Nephron progenitor cell (in vitro differentiated cells): ENCODE data around the gene KIAA1217.

Source experiments
- DNase-seq: peaks from one replicate; pipeline ENCODE4 v3.0.0; 2021
- H3K27ac Mint-ChIP-seq: 2 replicates; pipeline ENCODE4 v1.8.0; 2021; ENCODE audit warnings: mild to moderate bottlenecking, moderate library complexity, mixed read lengths
- H3K27me3 Mint-ChIP-seq: 2 replicates; pipeline ENCODE4 v1.8.0; 2021; ENCODE audit warnings: mild to moderate bottlenecking, low read depth, mixed read lengths; ENCODE audit not compliant: poor library complexity
- H3K36me3 Mint-ChIP-seq: 2 replicates; pipeline ENCODE4 v1.8.0; 2021; ENCODE audit warnings: low read depth, mixed read lengths
- H3K4me1 Mint-ChIP-seq: 2 replicates; pipeline ENCODE4 v1.8.0; 2021; ENCODE audit warnings: mixed read lengths
- H3K4me3 Mint-ChIP-seq: 2 replicates; pipeline ENCODE4 v1.8.0; 2021; ENCODE audit warnings: mild to moderate bottlenecking, moderate library complexity, mixed read lengths
- H3K9me3 Mint-ChIP-seq: 2 replicates; pipeline ENCODE4 v1.8.0; 2021; ENCODE audit warnings: mild to moderate bottlenecking, moderate library complexity, mixed read lengths
- TF ChIP-seq, protein P1 (sequence below): fragments of 200-600 bp; sonication (generic); IDR thresholded peaks from 2 replicates; pipeline ENCODE4 v1.5.0; 2021; ENCODE audit warnings: antibody characterized with exemption

KIAA1217 gene

DNA sequence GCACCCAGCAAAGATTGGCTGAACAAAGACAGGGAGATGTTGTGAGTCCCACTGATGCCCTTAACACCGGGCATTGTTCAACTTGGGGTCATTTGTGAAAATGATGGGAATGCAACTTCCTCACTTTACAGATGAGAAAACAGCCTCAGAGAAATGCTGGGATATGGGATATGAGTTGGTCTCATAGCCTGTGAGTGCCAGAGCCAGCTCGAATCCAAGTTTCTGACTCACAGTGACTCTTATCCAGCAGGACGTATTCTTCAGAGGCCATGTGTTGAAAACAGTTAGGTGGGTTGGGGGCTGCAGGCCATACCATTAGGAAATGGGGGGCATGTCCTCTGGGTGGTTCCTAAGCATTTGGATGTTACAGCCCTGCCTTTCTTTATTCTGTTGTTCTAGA, 45.2 kb downstream of the KIAA1217 start:
- Mint-ChIP-seq H3K27me3 (peaks cover 3% of the 10 kb centered on the region), H3K9me3 (no peaks in the 10 kb centered on the region), H3K27ac (peak overlapping the region; percentile 85), H3K4me3 (no peak overlapping the region), H3K36me3 (peaks cover 16% of the 10 kb centered on the region), H3K4me1 (peaks cover 65% of the 10 kb centered on the region)
- TF ChIP-seq, protein P1, sequence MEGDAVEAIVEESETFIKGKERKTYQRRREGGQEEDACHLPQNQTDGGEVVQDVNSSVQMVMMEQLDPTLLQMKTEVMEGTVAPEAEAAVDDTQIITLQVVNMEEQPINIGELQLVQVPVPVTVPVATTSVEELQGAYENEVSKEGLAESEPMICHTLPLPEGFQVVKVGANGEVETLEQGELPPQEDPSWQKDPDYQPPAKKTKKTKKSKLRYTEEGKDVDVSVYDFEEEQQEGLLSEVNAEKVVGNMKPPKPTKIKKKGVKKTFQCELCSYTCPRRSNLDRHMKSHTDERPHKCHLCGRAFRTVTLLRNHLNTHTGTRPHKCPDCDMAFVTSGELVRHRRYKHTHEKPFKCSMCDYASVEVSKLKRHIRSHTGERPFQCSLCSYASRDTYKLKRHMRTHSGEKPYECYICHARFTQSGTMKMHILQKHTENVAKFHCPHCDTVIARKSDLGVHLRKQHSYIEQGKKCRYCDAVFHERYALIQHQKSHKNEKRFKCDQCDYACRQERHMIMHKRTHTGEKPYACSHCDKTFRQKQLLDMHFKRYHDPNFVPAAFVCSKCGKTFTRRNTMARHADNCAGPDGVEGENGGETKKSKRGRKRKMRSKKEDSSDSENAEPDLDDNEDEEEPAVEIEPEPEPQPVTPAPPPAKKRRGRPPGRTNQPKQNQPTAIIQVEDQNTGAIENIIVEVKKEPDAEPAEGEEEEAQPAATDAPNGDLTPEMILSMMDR: no peak
- DNase-seq: no peak

DNA sequence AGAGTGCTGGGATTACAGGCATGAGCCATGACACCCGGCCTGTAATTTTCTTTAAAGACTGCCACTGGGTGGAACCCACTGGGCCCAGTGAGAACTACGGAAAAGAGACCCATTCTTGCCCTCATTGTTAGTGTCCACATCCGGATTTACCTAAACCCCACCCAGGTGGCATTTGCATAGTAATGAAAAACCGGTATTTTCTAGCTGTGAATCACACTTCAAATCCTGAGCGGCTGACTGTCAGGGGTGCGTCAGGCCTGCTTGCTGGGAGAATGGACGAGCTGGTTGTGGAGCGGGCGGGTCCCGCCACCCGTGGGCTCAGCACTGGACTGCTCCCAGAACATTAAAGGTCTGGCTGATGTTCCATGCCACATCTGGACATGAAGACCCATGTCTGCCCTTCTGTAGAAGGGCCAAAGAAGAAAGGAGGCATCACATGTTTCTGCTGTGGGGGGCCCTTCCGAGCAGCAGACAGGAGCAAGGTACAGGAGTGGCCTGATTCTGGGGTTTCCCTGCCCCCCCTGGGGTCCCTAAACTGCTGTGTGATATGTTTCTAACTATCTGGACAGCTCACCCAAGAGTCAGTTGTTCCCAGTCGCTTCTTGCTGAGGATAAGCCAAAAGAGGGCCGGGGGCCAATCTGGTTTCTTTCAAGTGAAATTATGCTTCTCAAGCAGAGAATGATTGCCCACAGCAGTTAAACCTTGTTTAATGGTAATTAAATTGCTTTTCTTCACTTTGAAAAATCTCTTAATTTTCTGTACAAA, 46.4 kb downstream of the KIAA1217 start:
- peaks cover 67% of the 10 kb centered on the region for H3K4me1 Mint-ChIP-seq
- peaks cover 3% of the 10 kb centered on the region for H3K27me3 Mint-ChIP-seq
- H3K9me3 Mint-ChIP-seq: no peaks in the 10 kb centered on the region
- no peak overlapping the region for H3K4me3 Mint-ChIP-seq
- DNase-seq: no peak
- TF ChIP-seq, protein P1: no peak
- H3K27ac Mint-ChIP-seq: peak overlapping the region; percentile 99
- H3K36me3 Mint-ChIP-seq: peaks cover 17% of the 10 kb centered on the region

DNA sequence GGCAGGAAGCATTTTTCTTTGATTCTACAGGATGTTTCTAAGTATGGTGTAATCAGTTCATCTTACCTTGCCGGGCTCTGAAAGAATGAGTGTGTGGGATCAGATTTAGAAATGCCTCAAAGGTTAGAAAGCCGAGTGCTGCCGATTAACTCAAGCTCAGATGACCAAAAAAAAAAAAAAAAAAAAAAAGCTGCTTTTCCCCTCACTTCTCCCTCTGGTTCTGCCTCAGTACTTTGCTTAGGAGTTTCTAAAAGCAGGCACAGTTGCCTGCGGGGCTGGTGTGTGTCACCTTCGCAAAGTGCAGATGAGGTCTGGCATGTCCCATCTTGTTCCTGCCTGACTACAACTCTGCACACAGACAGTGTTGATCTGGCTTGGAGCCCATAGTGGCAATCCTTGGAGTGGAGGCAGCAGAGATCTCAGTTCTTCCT, 47.0 kb downstream of the KIAA1217 start:
- Mint-ChIP-seq H3K9me3 (no peaks in the 10 kb centered on the region), H3K27ac (peak overlapping the region; percentile 99), H3K27me3 (peaks cover 3% of the 10 kb centered on the region), H3K36me3 (peaks cover 17% of the 10 kb centered on the region), H3K4me3 (peak overlapping the region; percentile 72), H3K4me1 (peaks cover 67% of the 10 kb centered on the region)
- TF ChIP-seq, protein P1: no peak
- no peak for DNase-seq

DNA sequence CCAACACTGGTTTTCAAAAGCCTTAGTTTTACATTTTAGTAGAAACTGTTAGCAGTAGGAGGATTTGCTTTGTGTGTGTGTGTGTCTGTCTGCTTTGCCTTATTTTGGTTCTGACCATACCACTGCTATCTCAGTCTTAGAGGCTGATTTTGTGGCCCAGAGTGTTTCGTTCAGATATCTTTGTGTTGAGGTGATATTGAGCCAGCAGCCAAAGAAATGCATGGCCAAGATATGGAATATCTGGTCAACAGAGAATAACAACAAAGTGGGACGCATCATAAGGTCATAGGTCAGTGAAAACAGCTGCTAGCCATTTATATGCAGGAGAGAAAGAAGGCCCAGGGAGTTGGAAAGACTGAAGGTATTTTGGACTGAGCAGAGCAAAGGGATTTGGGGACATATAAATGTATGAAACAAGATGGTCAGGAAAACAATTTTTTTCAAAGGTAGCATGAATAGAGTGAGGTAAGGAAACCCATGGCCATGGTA, 47.7 kb downstream of the KIAA1217 start:
- Mint-ChIP-seq H3K27ac (peak overlapping the region; percentile 99), H3K4me1 (peaks cover 63% of the 10 kb centered on the region), H3K27me3 (peaks cover 3% of the 10 kb centered on the region), H3K9me3 (no peaks in the 10 kb centered on the region), H3K36me3 (peaks cover 20% of the 10 kb centered on the region), H3K4me3 (peak overlapping the region; percentile 10)
- TF ChIP-seq, protein P1: no peak
- no peak for DNase-seq

DNA sequence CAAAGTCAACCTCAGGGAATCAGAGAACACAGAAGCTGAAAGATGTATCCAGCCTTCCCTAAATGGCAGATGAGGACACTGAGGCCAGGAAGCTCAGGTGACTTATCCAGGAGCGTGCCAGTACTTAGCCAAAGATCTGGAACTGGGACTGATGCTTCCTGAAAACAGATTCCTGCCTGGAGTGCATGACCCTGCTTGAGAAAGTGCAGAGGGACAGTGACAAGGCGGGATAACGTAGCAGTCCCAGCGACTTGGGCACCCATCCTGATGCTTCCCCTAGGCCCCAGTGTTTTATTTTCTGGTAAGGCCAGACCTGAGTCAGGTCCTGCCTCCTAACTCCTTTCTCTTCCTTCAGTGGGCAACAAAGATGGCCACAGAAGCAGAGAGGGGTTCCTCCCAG, 48.6 kb downstream of the KIAA1217 start:
- Mint-ChIP-seq H3K9me3 (peaks cover 3% of the 10 kb centered on the region), H3K27ac (no peak overlapping the region), H3K4me1 (peaks cover 60% of the 10 kb centered on the region), H3K27me3 (peaks cover 3% of the 10 kb centered on the region), H3K4me3 (no peak overlapping the region), H3K36me3 (peaks cover 26% of the 10 kb centered on the region)
- TF ChIP-seq, protein P1: no peak
- no peak for DNase-seq
